ENCODE measurements around the gene CHST15. TPM values are rescaled to one million over a fixed set of nuclear protein-coding genes. Genes with fewer than 3 reads are reported as not detected.

The CHST15 gene
- total and polyA plus RNA-seq, 9 donors = 35.9 to 93.0 (median 52.5) TPM

- DNase-seq = no peak
- no peak for TF ChIP-seq CTCF (IDR thresholded peaks at IDR 0.05)
- TF ChIP-seq POLR2A (IDR thresholded peaks at IDR 0.05) = no peak
- no peak for TF ChIP-seq EP300 (IDR thresholded peaks at IDR 0.05)
- H3K27ac ChIP-seq = peak overlapping the region in 1 of 2 donors; percentile 3
- no peaks in the 10 kb centered on the region for H3K9me3 ChIP-seq
- WGBS, 3 donors = 37 to 71% (median 65%) methylated on average over 8 of the region's 8 CpGs
- H3K27me3 ChIP-seq = no peaks in the 10 kb centered on the region
- no peak overlapping the region for H3K4me3 ChIP-seq
- intact Hi-C loops (cut with DNase I) = loop anchor here in 1 of 4 donors (5.0 kb wide), 1 partner anchor 62 kb away; the partner anchor contains the start of gene CHST15
- no peaks in the 10 kb centered on the region for H3K36me3 ChIP-seq
- H3K4me1 ChIP-seq (ENCODE audit: insufficient read depth) = peaks cover 28% of the 10 kb centered on the region
Observed at GRCh38 chr10:124030061-124030460, 63.3 kb downstream of the CHST15 start.

GRCh38 chr10:124029559-124029958, 63.8 kb downstream of the CHST15 start:
- no peak overlapping the region for H3K4me3 ChIP-seq
- TF ChIP-seq POLR2A (IDR thresholded peaks at IDR 0.05) (no peak), CTCF (IDR thresholded peaks at IDR 0.05) (no peak), EP300 (IDR thresholded peaks at IDR 0.05) (no peak)
- H3K27me3 ChIP-seq = no peaks in the 10 kb centered on the region
- DNase-seq = no peak
- intact Hi-C loops (cut with DNase I) = no loop called here
- 64 to 79% (median 68%) methylated on average over 12 of the region's 12 CpGs for WGBS, 3 donors
- H3K36me3 ChIP-seq = no peaks in the 10 kb centered on the region
- H3K9me3 ChIP-seq = no peaks in the 10 kb centered on the region
- H3K4me1 ChIP-seq (ENCODE audit: insufficient read depth) = peaks cover 28% of the 10 kb centered on the region
- H3K27ac ChIP-seq = peak overlapping the region in 1 of 2 donors; percentile 3

- WGBS, 3 donors = 86 to 93% (median 91%) methylated on average over 14 of the region's 14 CpGs
- no peak overlapping the region for H3K27ac ChIP-seq
- peaks cover 23% of the 10 kb centered on the region for H3K4me1 ChIP-seq (ENCODE audit: insufficient read depth)
- H3K36me3 ChIP-seq = no peaks in the 10 kb centered on the region
- no peak for TF ChIP-seq POLR2A (IDR thresholded peaks at IDR 0.05)
- no peak for TF ChIP-seq EP300 (IDR thresholded peaks at IDR 0.05)
- no peak for TF ChIP-seq CTCF (IDR thresholded peaks at IDR 0.05)
- intact Hi-C loops (cut with DNase I) = no loop called here
- no peak overlapping the region for H3K4me3 ChIP-seq
- DNase-seq = no peak
- H3K27me3 ChIP-seq = no peaks in the 10 kb centered on the region
- H3K9me3 ChIP-seq = no peaks in the 10 kb centered on the region
Observed at GRCh38 chr10:124028700-124029480, 64.5 kb downstream of the CHST15 start.

GRCh38 chr10:124027651-124028050, 65.7 kb downstream of the CHST15 start:
- intact Hi-C loops (cut with DNase I) = no loop called here
- whole genome bisulfite sequencing, 3 donors = 83 to 89% (median 89%) methylated on average over 9 of the region's 9 CpGs
- no peak overlapping the region for H3K27ac ChIP-seq

More at GRCh38 chr10:124027651-124028050, 65.7 kb downstream of the CHST15 start:
- no peaks in the 10 kb centered on the region for H3K27me3 ChIP-seq
- no peak overlapping the region for H3K4me3 ChIP-seq
- no peaks in the 10 kb centered on the region for H3K9me3 ChIP-seq
- DNase-seq = no peak
- H3K36me3 ChIP-seq = no peaks in the 10 kb centered on the region
- TF ChIP-seq POLR2A (IDR thresholded peaks at IDR 0.05) = no peak
- TF ChIP-seq CTCF (IDR thresholded peaks at IDR 0.05) = no peak
- TF ChIP-seq EP300 (IDR thresholded peaks at IDR 0.05) = no peak
- H3K4me1 ChIP-seq (ENCODE audit: insufficient read depth) = peaks cover 16% of the 10 kb centered on the region

Data from ovary (tissue), 9 donors.